Osteocyte (in vitro differentiated cells): ENCODE data around the gene GTPBP10. TPM values are rescaled to one million over a fixed set of nuclear protein-coding genes. Genes with fewer than 3 reads are reported as not detected.

Experiments used
- DNase-seq: peaks from one replicate; pipeline ENCODE4 v3.0.0; 2021; ENCODE audit warnings: mixed read lengths; ENCODE audit not compliant: unreplicated experiment; ENCODE audit errors: extremely low spot score
- H3K27ac Mint-ChIP-seq: one replicate; pipeline ENCODE4 v1.8.0; 2021; ENCODE audit warnings: mild to moderate bottlenecking, mixed read lengths; ENCODE audit not compliant: unreplicated experiment
- H3K27me3 Mint-ChIP-seq: one replicate; pipeline ENCODE4 v1.8.0; 2021; ENCODE audit warnings: mixed read lengths; ENCODE audit not compliant: unreplicated experiment
- H3K36me3 Mint-ChIP-seq: one replicate; pipeline ENCODE4 v1.8.0; 2021; ENCODE audit warnings: mixed read lengths; ENCODE audit not compliant: unreplicated experiment
- H3K4me1 Mint-ChIP-seq: one replicate; pipeline ENCODE4 v1.8.0; 2021; ENCODE audit warnings: mixed read lengths; ENCODE audit not compliant: unreplicated experiment
- H3K4me3 Mint-ChIP-seq: one replicate; pipeline ENCODE4 v1.8.0; 2021; ENCODE audit warnings: mild to moderate bottlenecking, moderate library complexity, mixed read lengths; ENCODE audit not compliant: unreplicated experiment
- H3K9me3 Mint-ChIP-seq: one replicate; pipeline ENCODE4 v1.8.0; 2021; ENCODE audit warnings: mixed read lengths; ENCODE audit not compliant: unreplicated experiment
- total RNA-seq: library from RNA; stranded (reverse); gene quantifications from 2 replicates; pipeline ENCODE4 v1.2.1, GENCODE V29; 2021
- TF ChIP-seq, protein P1 (sequence below): fragments of 200-600 bp; sonication (generic); IDR thresholded peaks from 2 replicates; pipeline ENCODE4 v1.5.0; 2021; ENCODE audit warnings: antibody characterized with exemption, mild to moderate bottlenecking, moderate library complexity

Gene GTPBP10
- total RNA-seq, 1 donor from 2014 or later, result 19.5 TPM

DNA sequence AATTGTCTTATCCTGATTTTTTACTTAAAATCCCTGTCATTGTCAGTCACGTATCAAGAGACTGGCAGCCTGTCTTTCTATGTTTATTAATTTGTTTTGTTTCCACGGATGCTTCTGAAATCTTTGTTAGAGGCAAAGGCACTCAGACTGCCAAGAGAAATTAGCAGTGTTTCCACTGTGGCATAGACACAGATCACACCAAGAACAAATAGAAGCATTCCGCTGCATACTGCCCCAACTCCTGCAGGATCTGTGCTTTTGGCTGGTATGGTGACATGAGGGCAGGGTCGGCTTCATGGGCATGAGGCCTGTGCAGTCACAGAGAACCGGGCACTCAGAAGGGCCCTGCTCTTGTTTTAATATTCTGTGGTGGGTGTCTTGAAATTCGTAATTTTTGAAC, 75.1 kb downstream of the GTPBP10 start:
- Mint-ChIP-seq H3K27me3 (no peaks in the 10 kb centered on the region), H3K27ac (no peak overlapping the region), H3K9me3 (no peaks in the 10 kb centered on the region), H3K4me3 (no peak overlapping the region), H3K4me1 (no peaks in the 10 kb centered on the region), H3K36me3 (no peaks in the 10 kb centered on the region)
- no peak for DNase-seq
- TF ChIP-seq, protein P1, sequence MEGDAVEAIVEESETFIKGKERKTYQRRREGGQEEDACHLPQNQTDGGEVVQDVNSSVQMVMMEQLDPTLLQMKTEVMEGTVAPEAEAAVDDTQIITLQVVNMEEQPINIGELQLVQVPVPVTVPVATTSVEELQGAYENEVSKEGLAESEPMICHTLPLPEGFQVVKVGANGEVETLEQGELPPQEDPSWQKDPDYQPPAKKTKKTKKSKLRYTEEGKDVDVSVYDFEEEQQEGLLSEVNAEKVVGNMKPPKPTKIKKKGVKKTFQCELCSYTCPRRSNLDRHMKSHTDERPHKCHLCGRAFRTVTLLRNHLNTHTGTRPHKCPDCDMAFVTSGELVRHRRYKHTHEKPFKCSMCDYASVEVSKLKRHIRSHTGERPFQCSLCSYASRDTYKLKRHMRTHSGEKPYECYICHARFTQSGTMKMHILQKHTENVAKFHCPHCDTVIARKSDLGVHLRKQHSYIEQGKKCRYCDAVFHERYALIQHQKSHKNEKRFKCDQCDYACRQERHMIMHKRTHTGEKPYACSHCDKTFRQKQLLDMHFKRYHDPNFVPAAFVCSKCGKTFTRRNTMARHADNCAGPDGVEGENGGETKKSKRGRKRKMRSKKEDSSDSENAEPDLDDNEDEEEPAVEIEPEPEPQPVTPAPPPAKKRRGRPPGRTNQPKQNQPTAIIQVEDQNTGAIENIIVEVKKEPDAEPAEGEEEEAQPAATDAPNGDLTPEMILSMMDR, result no peak

- H3K4me3 Mint-ChIP-seq, result no peak overlapping the region
- H3K27me3 Mint-ChIP-seq, result no peaks in the 10 kb centered on the region
- no peaks in the 10 kb centered on the region for H3K36me3 Mint-ChIP-seq
- no peak for DNase-seq
- no peaks in the 10 kb centered on the region for H3K9me3 Mint-ChIP-seq
- no peak overlapping the region for H3K27ac Mint-ChIP-seq
- H3K4me1 Mint-ChIP-seq, result no peaks in the 10 kb centered on the region
- TF ChIP-seq, protein P1, result no peak
These were observed 78.2 kb downstream of the GTPBP10 start for GRCh38 chr7:90424720-90425119.

DNA sequence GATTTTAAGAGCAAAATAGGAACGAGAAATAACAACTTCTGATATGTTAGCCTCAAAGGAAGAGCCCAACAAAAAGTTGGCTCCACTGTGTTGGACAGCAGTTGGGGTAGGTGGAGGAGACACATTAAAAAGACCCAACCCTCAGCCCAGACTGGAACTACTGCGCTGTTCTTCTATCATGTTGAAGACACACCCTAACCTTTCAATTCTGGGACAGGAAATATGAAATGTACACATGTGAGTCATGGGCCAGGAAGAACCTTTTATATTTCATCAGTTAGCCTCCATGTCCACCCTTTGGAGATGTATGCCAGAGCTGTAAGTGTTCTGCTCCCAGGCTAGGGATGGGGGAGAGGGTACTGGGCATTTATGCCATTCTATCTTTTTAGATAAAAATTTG, 78.9 kb downstream of the GTPBP10 start:
- DNase-seq, result no peak
- H3K9me3 Mint-ChIP-seq, result no peaks in the 10 kb centered on the region
- H3K36me3 Mint-ChIP-seq, result no peaks in the 10 kb centered on the region
- no peak overlapping the region for H3K27ac Mint-ChIP-seq
- peaks cover 2% of the 10 kb centered on the region for H3K4me1 Mint-ChIP-seq
- TF ChIP-seq, protein P1, result no peak
- no peak overlapping the region for H3K4me3 Mint-ChIP-seq
- H3K27me3 Mint-ChIP-seq, result no peaks in the 10 kb centered on the region

DNA sequence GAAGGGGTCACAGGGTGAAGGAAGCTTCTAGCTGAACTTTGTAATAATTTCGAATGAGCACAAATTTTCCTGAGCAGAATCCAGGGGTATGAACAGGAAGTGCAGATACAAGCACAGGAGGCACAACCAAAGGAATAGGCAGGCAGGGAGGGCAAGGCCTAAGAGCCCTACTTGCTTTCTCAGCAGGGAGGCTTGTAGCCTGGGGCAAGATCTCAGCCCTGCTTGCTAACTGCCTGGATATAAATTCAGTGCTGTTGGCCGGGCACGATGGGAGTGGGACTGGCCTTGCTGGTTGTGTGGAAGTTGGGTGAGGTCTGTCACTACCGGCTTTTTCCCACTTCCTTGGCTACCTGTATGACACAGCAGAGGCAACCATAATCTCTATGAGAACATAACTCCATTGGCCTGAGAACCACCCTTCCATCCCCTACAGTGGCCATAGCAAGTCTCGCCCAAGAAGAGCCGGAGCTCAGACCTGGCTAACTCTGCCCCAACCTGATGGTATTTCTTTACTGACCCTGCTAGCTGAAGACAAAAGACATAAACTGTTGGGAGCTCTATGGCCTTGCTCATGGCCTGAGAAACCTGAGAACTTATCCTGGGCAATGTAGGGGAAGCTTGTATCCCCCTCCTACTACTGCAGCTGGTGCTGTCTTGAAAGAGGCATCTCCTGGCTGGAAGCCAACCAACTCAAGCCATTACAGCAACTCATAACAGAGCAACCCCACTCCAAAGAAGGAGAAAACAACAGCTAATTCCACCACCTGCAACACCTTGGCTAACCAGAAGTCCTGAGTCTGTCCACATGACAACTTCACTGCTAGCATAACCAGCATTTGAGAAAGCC, 84.3 kb downstream of the GTPBP10 start:
- Mint-ChIP-seq H3K9me3 (peaks cover 10% of the 10 kb centered on the region), H3K4me3 (no peak overlapping the region), H3K27ac (no peak overlapping the region), H3K27me3 (peaks cover 12% of the 10 kb centered on the region), H3K36me3 (no peaks in the 10 kb centered on the region), H3K4me1 (peaks cover 9% of the 10 kb centered on the region)
- DNase-seq, result no peak
- TF ChIP-seq, protein P1, result no peak

DNA sequence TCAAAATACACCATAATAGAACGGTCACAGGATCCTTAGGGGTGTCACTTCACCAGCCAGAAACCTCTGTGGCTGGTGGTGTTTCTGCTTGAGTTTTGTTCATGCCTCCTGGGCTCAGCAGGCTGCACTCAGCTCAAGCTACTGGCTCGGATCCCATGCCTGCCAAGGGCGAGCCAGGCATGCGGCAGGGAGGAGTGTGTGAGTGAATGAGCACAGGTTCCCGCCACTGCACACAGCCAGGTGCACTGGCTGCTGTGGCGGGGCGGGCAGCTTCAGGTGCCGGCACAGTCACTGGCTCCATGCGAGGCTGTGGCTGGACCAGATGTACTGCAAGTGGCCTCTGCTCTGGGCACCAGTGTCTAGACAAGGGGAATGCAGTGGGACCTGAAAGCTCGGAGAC, 86.2 kb downstream of the GTPBP10 start:
- Mint-ChIP-seq H3K27me3 (peaks cover 24% of the 10 kb centered on the region), H3K4me3 (no peak overlapping the region), H3K27ac (no peak overlapping the region), H3K36me3 (peaks cover 3% of the 10 kb centered on the region), H3K9me3 (peaks cover 28% of the 10 kb centered on the region), H3K4me1 (peaks cover 9% of the 10 kb centered on the region)
- DNase-seq, result no peak
- TF ChIP-seq, protein P1, result no peak
